Right cardiac atrium (tissue), 5 donors: ENCODE measurements around the gene CRACDL. TPM values are rescaled to one million over a fixed set of nuclear protein-coding genes. Genes with fewer than 3 reads are reported as not detected.
"Not testable (repeated sequence)": the region's sequence is repeated elsewhere in the genome, so short reads cannot be mapped to it uniquely, and the experiment has no call there.

Experiments used
- ATAC-seq, 2 donors: fragments of 200-7000 bp; cut with Tn5 transposase; one replicate each; pipeline versions ENCODE4 v1.8.0 to v1.9.1; 2020; ENCODE audit warnings: moderate library complexity in 2 of 2, mild to moderate bottlenecking in 1 of 2
- DNase-seq, 3 donors: peaks; one replicate each; pipeline ENCODE4 v3.0.0-alpha.2; 2020
- H3K27ac ChIP-seq: one replicate; pipeline ENCODE4 v1.5.1; 2013; ENCODE audit warnings: mild to moderate bottlenecking, low read length, control low read depth, moderate library complexity
- H3K27me3 ChIP-seq: one replicate; pipeline ENCODE4 v1.6.1; 2013; ENCODE audit not compliant: control insufficient read depth, insufficient read depth
- H3K4me1 ChIP-seq: one replicate; pipeline ENCODE4 v1.6.1; 2013; ENCODE audit warnings: low read length; ENCODE audit not compliant: control insufficient read depth, insufficient read depth
- H3K4me3 ChIP-seq: one replicate; pipeline ENCODE4 v1.5.1; 2013; ENCODE audit warnings: low read length, control low read depth
- H3K9me3 ChIP-seq: one replicate; pipeline ENCODE4 v1.6.1; 2013; ENCODE audit warnings: low read length; ENCODE audit not compliant: control insufficient read depth
- WGBS: extraction: QIAGEN DNeasy Blood & Tissue Kit; methylation state at CpG from one replicate; pipeline ENCODE4 v1.1.7; 2013; 5-methylcytosine and 5-hydroxymethylcytosine counted together
- intact Hi-C, 4 donors: fragments of 100-400 bp; cut with DNase I; formaldehyde crosslinking; loops; one replicate each; pipeline versions ENCODE4 v1.11.0 to v1.14.0; 2022 to 2023
- polyA plus RNA-seq: library from polyadenylated mRNA; stranded (reverse); fragments of 200-250 nt; gene quantifications from one replicate; pipeline ENCODE4 v1.2.3, GENCODE V29; 2013
- total RNA-seq, 4 donors: library from RNA; stranded (reverse); fragmentation: NEBNext Ultra II Directional; extraction: Animal tissue kit (Norgen Biotek cat#: 25700); gene quantifications; one replicate each; pipeline ENCODE4 v1.2.1, GENCODE V29; 2021
- donor health status: healthy with polysubstance abuse.
- donor health status: DM: no; HTN: yes; CAD: no.
- donor health status: DM: no; HTN: no; CAD: no.
- donor health status: DM: no; HTN: yes; CAD: no; lungs with severe emphysema.
- donor health status: DM: yes; HTN: yes; CAD: no.

CRACDL gene
- total and polyA plus RNA-seq, 5 donors: 2.7 to 5.7 (median 4.9) TPM

GRCh38 chr2:98880266-98881152 is 55.5 kb downstream of the CRACDL start:
- DNase-seq: no peak
- H3K27me3 ChIP-seq: no peaks in the 10 kb centered on the region
- no peaks in the 10 kb centered on the region for H3K4me1 ChIP-seq
- WGBS: 81% methylated on average over 20 of the region's 20 CpGs
- no peak overlapping the region for H3K4me3 ChIP-seq
- no peak overlapping the region for H3K27ac ChIP-seq
- peaks cover 2% of the 10 kb centered on the region for H3K9me3 ChIP-seq
- intact Hi-C loops: no loop called here
- ATAC-seq: no peak

- H3K9me3 ChIP-seq, H3K4me3 ChIP-seq, ATAC-seq, H3K27me3 ChIP-seq, H3K27ac ChIP-seq, H3K4me1 ChIP-seq, intact Hi-C loops, DNase-seq: not testable (repeated sequence)
- 88% methylated on average over 5 of the region's 5 CpGs for WGBS
Observed at GRCh38 chr2:98877658-98878057, 58.4 kb downstream of the CRACDL start.

GRCh38 chr2:98876741-98877140 is 59.3 kb downstream of the CRACDL start:
- DNase-seq (no peak), ATAC-seq (no peak)
- 60% methylated on average over 3 of the region's 3 CpGs for WGBS
- H3K27me3 ChIP-seq: no peaks in the 10 kb centered on the region
- no peaks in the 10 kb centered on the region for H3K4me1 ChIP-seq
- H3K27ac ChIP-seq: no peak overlapping the region
- no peak overlapping the region for H3K4me3 ChIP-seq
- H3K9me3 ChIP-seq: no peaks in the 10 kb centered on the region
- intact Hi-C loops: no loop called here

GRCh38 chr2:98875746-98876145 is 60.3 kb downstream of the CRACDL start:
- Histone ChIP-seq H3K4me3 (no peak overlapping the region), H3K27me3 (no peaks in the 10 kb centered on the region), H3K4me1 (no peaks in the 10 kb centered on the region), H3K27ac (no peak overlapping the region), H3K9me3 (no peaks in the 10 kb centered on the region)
- intact Hi-C loops: no loop called here
- no peak for DNase-seq
- 56% methylated on average over 4 of the region's 4 CpGs for WGBS
- no peak for ATAC-seq

GRCh38 chr2:98875081-98875728 is 60.8 kb downstream of the CRACDL start:
- WGBS: 53% methylated on average over 14 of the region's 14 CpGs
- intact Hi-C loops: no loop called here
- Histone ChIP-seq H3K27me3 (no peaks in the 10 kb centered on the region), H3K27ac (no peak overlapping the region), H3K4me3 (no peak overlapping the region), H3K9me3 (no peaks in the 10 kb centered on the region), H3K4me1 (no peaks in the 10 kb centered on the region)
- ATAC-seq: no peak
- no peak for DNase-seq

- intact Hi-C loops: no loop called here
- H3K27ac ChIP-seq: no peak overlapping the region
- ATAC-seq (no peak), DNase-seq (no peak)
- H3K4me1 ChIP-seq: no peaks in the 10 kb centered on the region
- 90% methylated on average over 11 of the region's 11 CpGs for WGBS
- H3K9me3 ChIP-seq: no peaks in the 10 kb centered on the region
- H3K4me3 ChIP-seq: no peak overlapping the region
- H3K27me3 ChIP-seq: no peaks in the 10 kb centered on the region
Observed at GRCh38 chr2:98874186-98874689, 61.8 kb downstream of the CRACDL start.

- WGBS: 88% methylated on average over 10 of the region's 10 CpGs
- H3K27me3 ChIP-seq: no peaks in the 10 kb centered on the region
- no peaks in the 10 kb centered on the region for H3K4me1 ChIP-seq
- ATAC-seq (no peak), DNase-seq (no peak)
- no peak overlapping the region for H3K27ac ChIP-seq
- H3K4me3 ChIP-seq: no peak overlapping the region
- intact Hi-C loops: no loop called here
- H3K9me3 ChIP-seq: no peaks in the 10 kb centered on the region
Observed at GRCh38 chr2:98872526-98872925, 63.5 kb downstream of the CRACDL start.

- intact Hi-C loops: no loop called here
- DNase-seq: no peak
- no peak overlapping the region for H3K4me3 ChIP-seq
- no peak overlapping the region for H3K27ac ChIP-seq
- H3K27me3 ChIP-seq: no peaks in the 10 kb centered on the region
- WGBS: 87% methylated on average over 2 of the region's 2 CpGs
- H3K4me1 ChIP-seq: no peaks in the 10 kb centered on the region
- ATAC-seq: no peak
- H3K9me3 ChIP-seq: no peaks in the 10 kb centered on the region
Observed at GRCh38 chr2:98871506-98871905, 64.5 kb downstream of the CRACDL start.

- Histone ChIP-seq H3K4me1 (no peaks in the 10 kb centered on the region), H3K27ac (no peak overlapping the region), H3K4me3 (no peak overlapping the region), H3K9me3 (no peaks in the 10 kb centered on the region), H3K27me3 (no peaks in the 10 kb centered on the region)
- WGBS: 84% methylated on average over 15 of the region's 15 CpGs
- ATAC-seq (no peak), DNase-seq (no peak)
- intact Hi-C loops: no loop called here
Observed at GRCh38 chr2:98870516-98871158, 65.4 kb downstream of the CRACDL start.

- no peaks in the 10 kb centered on the region for H3K27me3 ChIP-seq
- intact Hi-C loops: no loop called here
- WGBS: 44% methylated on average over 4 of the region's 4 CpGs
- no peak for DNase-seq
- no peak overlapping the region for H3K4me3 ChIP-seq
- H3K27ac ChIP-seq: no peak overlapping the region
- H3K9me3 ChIP-seq: no peaks in the 10 kb centered on the region
- H3K4me1 ChIP-seq: no peaks in the 10 kb centered on the region
- peak in 1 of 2 donors; percentile 10 for ATAC-seq
Observed at GRCh38 chr2:98869870-98870269, 66.2 kb downstream of the CRACDL start.

- DNase-seq (no peak), ATAC-seq (peak; percentile 67 to 68)
- H3K27ac ChIP-seq: no peak overlapping the region
- 72% methylated on average over 10 of the region's 10 CpGs for WGBS
- H3K9me3 ChIP-seq: no peaks in the 10 kb centered on the region
- no peaks in the 10 kb centered on the region for H3K4me1 ChIP-seq
- H3K27me3 ChIP-seq: no peaks in the 10 kb centered on the region
- intact Hi-C loops: no loop called here
- H3K4me3 ChIP-seq: no peak overlapping the region
Observed at GRCh38 chr2:98869272-98869641, 66.8 kb downstream of the CRACDL start.
